ENCODE data around the gene ARFGAP2. TPM values are rescaled to one million over a fixed set of nuclear protein-coding genes. Genes with fewer than 3 reads are reported as not detected.
"Not testable (repeated sequence)": the region's sequence is repeated elsewhere in the genome, so short reads cannot be mapped to it uniquely, and the experiment has no call there.

ARFGAP2 gene

DNA sequence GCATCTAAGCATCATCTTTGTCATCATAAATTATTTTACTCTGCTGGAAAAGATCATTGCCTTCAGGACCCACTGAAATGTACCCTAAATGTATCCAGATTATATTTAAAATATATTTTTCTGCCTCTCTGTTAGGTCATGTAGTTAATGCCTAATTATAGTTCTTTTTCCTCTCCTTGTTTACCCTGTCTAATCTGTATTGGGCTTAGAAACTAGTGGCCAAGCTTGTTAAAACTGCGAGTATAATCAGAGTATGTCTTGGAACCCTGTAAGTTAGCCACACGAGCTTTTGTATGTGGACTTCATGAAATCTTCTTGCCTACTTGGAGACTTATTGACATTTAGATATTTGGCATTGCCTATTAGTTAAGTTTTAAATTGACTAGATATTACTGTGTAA, 55.6 kb downstream of the ARFGAP2 start:
- no peak for DNase-seq (ENCODE audit: low read depth in 1 of 2, low spot score in 1 of 2)
- H3K27me3 ChIP-seq (ENCODE audit: insufficient read depth, poor library complexity, severe bottlenecking) = no peaks in the 10 kb centered on the region

DNA sequence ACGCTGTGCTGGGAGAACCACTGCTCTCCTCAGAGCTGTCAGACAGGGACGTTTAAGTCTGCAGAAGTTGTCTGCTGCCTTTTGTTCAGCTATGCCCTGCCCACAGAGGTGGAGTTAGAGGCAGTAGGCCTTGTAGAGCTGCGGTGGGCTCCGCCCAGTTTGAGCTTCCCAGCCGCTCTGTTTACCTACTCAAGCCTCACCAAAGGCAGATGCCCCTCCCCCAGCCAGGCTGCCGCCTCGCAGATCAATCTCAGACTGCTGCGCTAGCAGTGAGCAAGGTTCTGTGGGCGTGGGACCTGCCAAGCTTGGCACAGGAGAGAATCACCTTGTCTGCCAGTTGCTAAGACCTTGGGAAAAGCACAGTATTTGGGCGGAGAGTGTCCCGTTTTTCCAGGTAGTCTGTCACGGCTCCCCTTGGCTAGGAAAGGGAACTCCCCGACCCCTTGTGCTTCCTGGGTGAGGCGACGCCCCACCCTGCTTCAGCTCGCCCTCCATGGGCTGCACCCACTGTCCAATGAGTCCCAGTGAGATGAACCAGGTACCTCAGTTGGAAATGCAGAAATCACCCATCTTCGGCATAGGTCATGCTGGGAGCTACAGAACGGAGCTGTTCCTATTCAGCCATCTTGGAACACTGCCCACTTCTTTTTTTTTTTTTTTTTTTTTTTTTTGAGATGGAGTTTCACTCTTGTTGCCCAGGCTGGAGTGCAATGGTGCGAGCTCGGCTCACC, 57.6 kb downstream of the ARFGAP2 start:
- DNase-seq (ENCODE audit: low read depth in 1 of 2, low spot score in 1 of 2); H3K4me3 ChIP-seq (replicated peaks; ENCODE audit: insufficient read depth, low read length); H3K27ac ChIP-seq (replicated peaks); H3K27me3 ChIP-seq (ENCODE audit: insufficient read depth, poor library complexity, severe bottlenecking): not testable (repeated sequence)

More for the DNA sequence above, 55.6 kb downstream of the ARFGAP2 start:
- H3K4me3 ChIP-seq (replicated peaks; ENCODE audit: insufficient read depth, low read length) = no peak overlapping the region
- H3K27ac ChIP-seq (replicated peaks) = no peak overlapping the region
- no peak for TF ChIP-seq SPI1 (IDR thresholded peaks at IDR 0.05; ENCODE audit: borderline replicate concordance, low read depth)
- TF ChIP-seq, protein P1, sequence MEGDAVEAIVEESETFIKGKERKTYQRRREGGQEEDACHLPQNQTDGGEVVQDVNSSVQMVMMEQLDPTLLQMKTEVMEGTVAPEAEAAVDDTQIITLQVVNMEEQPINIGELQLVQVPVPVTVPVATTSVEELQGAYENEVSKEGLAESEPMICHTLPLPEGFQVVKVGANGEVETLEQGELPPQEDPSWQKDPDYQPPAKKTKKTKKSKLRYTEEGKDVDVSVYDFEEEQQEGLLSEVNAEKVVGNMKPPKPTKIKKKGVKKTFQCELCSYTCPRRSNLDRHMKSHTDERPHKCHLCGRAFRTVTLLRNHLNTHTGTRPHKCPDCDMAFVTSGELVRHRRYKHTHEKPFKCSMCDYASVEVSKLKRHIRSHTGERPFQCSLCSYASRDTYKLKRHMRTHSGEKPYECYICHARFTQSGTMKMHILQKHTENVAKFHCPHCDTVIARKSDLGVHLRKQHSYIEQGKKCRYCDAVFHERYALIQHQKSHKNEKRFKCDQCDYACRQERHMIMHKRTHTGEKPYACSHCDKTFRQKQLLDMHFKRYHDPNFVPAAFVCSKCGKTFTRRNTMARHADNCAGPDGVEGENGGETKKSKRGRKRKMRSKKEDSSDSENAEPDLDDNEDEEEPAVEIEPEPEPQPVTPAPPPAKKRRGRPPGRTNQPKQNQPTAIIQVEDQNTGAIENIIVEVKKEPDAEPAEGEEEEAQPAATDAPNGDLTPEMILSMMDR (IDR thresholded peaks at IDR 0.05; ENCODE audit: insufficient read depth, low read length) = no peak
- no peak for TF ChIP-seq GABPA (IDR thresholded peaks at IDR 0.05; ENCODE audit: low read depth)
- TF ChIP-seq, protein P2, sequence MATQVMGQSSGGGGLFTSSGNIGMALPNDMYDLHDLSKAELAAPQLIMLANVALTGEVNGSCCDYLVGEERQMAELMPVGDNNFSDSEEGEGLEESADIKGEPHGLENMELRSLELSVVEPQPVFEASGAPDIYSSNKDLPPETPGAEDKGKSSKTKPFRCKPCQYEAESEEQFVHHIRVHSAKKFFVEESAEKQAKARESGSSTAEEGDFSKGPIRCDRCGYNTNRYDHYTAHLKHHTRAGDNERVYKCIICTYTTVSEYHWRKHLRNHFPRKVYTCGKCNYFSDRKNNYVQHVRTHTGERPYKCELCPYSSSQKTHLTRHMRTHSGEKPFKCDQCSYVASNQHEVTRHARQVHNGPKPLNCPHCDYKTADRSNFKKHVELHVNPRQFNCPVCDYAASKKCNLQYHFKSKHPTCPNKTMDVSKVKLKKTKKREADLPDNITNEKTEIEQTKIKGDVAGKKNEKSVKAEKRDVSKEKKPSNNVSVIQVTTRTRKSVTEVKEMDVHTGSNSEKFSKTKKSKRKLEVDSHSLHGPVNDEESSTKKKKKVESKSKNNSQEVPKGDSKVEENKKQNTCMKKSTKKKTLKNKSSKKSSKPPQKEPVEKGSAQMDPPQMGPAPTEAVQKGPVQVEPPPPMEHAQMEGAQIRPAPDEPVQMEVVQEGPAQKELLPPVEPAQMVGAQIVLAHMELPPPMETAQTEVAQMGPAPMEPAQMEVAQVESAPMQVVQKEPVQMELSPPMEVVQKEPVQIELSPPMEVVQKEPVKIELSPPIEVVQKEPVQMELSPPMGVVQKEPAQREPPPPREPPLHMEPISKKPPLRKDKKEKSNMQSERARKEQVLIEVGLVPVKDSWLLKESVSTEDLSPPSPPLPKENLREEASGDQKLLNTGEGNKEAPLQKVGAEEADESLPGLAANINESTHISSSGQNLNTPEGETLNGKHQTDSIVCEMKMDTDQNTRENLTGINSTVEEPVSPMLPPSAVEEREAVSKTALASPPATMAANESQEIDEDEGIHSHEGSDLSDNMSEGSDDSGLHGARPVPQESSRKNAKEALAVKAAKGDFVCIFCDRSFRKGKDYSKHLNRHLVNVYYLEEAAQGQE (IDR thresholded peaks at IDR 0.05; ENCODE audit: insufficient replicate concordance, low read depth) = no peak
- no peak for TF ChIP-seq POLR2AphosphoS5 (IDR thresholded peaks at IDR 0.05; ENCODE audit: low read depth)

Small RNAs within 50 kb of the gene (microRNA-seq; reads per million reads assigned to microRNA genes)
- gene MIR6745 = not detected

Data from HL-60 (cell line).